Peyer's patch (tissue), 4 donors: ENCODE results near the gene SAMM50.

Source experiments
- CTCF ChIP-seq, 6 experiments: fragments of 450-650 bp in 4 of 6; fragments of 200-600 bp in 2 of 6; sonication (generic) in 1 of 6; IDR thresholded peaks; one replicate each; pipeline ENCODE4 v1.5.1; 2017 to 2019; ENCODE audit warnings: antibody characterized with exemption in 6 of 6, mild to moderate bottlenecking in 3 of 6, moderate library complexity in 1 of 6
- POLR2A ChIP-seq, 2 donors: fragments of 450-650 bp; IDR thresholded peaks; one replicate each; pipeline ENCODE4 v1.5.1; 2017; ENCODE audit warnings: antibody characterized with exemption in 2 of 2, mild to moderate bottlenecking in 2 of 2, moderate library complexity in 2 of 2

- TF ChIP-seq CTCF (IDR thresholded peaks at IDR 0.05) (no peak), POLR2A (IDR thresholded peaks at IDR 0.05) (no peak)
Observed at GRCh38 chr22:44042249-44043218, 87.3 kb downstream of the SAMM50 start.
